ENCODE measurements around the gene DISC1.

DNA sequence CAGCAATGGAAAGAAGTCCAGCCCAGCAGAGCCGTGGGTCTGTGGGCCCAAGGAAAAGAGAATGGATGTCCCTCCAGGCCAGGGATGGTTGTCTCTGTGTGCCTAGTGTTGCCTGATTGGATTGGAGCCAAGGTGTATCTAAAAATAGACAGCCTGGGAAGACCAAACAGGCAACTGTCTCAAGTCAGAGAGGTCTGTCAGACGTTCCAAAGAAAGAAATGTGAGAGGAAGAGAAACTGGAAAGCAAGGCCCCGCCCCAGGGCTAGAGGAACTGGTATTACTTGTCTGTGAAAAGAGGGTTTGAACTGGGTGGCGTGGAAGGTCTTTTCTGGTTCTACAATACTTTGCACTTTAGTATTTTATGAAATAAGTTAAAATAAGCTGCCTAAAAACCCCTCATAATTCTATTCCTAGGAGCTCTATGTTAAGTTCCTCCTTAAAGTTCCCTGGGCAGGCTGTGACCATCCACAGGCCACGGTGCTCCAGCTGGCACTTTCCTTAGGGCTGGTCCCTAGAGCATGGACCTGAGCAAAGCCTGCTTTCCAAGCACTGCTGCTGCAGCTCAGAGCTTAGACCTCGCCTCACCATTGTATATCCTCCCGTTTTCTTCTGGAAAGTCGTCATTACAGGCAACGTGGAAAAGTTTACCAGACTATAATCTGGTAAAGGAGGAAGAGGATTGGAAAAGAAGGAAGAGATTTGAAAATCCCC, 151.6 kb downstream of the DISC1 start:
- TF ChIP-seq ZNF384 (IDR thresholded peaks at IDR 0.05) (no peak), FOXK2 (IDR thresholded peaks at IDR 0.05) (no peak), BHLHE40 (IDR thresholded peaks at IDR 0.05; ENCODE audit: borderline replicate concordance) (no peak), NFRKB (IDR thresholded peaks at IDR 0.05) (no peak), CTBP1 (IDR thresholded peaks at IDR 0.05; ENCODE audit: borderline replicate concordance) (no peak), SP1 (IDR thresholded peaks at IDR 0.05) (no peak), ELF4 (IDR thresholded peaks at IDR 0.05) (no peak), TARDBP (IDR thresholded peaks at IDR 0.05) (no peak)
- TF ChIP-seq, protein P1, sequence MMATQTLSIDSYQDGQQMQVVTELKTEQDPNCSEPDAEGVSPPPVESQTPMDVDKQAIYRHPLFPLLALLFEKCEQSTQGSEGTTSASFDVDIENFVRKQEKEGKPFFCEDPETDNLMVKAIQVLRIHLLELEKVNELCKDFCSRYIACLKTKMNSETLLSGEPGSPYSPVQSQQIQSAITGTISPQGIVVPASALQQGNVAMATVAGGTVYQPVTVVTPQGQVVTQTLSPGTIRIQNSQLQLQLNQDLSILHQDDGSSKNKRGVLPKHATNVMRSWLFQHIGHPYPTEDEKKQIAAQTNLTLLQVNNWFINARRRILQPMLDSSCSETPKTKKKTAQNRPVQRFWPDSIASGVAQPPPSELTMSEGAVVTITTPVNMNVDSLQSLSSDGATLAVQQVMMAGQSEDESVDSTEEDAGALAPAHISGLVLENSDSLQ (IDR thresholded peaks at IDR 0.05): no peak
